Measurements from ENCODE around the gene ZRANB1. TPM values are rescaled to one million over a fixed set of nuclear protein-coding genes. Genes with fewer than 3 reads are reported as not detected.

Gene ZRANB1
- total and polyA plus RNA-seq, 8 donors, result 7.0 to 63.7 (median 10.9) TPM

GRCh38 chr10:125003901-125004467, 62.1 kb downstream of the ZRANB1 start:
- Histone ChIP-seq H3K9me3 (no peaks in the 10 kb centered on the region), H3K4me3 (no peak overlapping the region), H3K36me3 (peaks cover 29 to 73% (median 68%) of the 10 kb centered on the region in 4 donors), H3K27me3 (no peaks in the 10 kb centered on the region), H3K27ac (peak overlapping the region in 1 of 5 donors; percentile 25), H3K4me1 (peaks cover 44 to 97% (median 76%) of the 10 kb centered on the region in 4 donors)
- DNase-seq, result peak in 1 of 2 donors; percentile 25
- intact Hi-C loops (cut with DNase I; ENCODE audit: low total_unique reads), result no loop called here
- 86 to 96% (median 91%) methylated on average over 7 to 14 of the region's 14 CpGs for WGBS, 5 donors
- no peak for TF ChIP-seq POLR2AphosphoS5 (IDR thresholded peaks at IDR 0.05)
- no peak for TF ChIP-seq EP300 (IDR thresholded peaks at IDR 0.05)
- TF ChIP-seq CTCF (IDR thresholded peaks at IDR 0.05), result no peak
- TF ChIP-seq POLR2A (IDR thresholded peaks at IDR 0.05), result no peak

- DNase-seq, result peak in 1 of 2 donors; percentile 17
- Histone ChIP-seq H3K27ac (no peak overlapping the region), H3K27me3 (no peaks in the 10 kb centered on the region), H3K9me3 (no peaks in the 10 kb centered on the region), H3K4me3 (no peak overlapping the region), H3K36me3 (peaks cover 23 to 65% (median 60%) of the 10 kb centered on the region in 4 donors), H3K4me1 (peaks cover 47 to 97% (median 76%) of the 10 kb centered on the region in 4 donors)
- 84 to 88% (median 86%) methylated on average over 14 to 19 of the region's 19 CpGs for whole genome bisulfite sequencing, 5 donors
- intact Hi-C loops (cut with DNase I; ENCODE audit: low total_unique reads), result no loop called here
- TF ChIP-seq CTCF (IDR thresholded peaks at IDR 0.05), result no peak
- TF ChIP-seq POLR2A (IDR thresholded peaks at IDR 0.05), result no peak
- no peak for TF ChIP-seq POLR2AphosphoS5 (IDR thresholded peaks at IDR 0.05)
- no peak for TF ChIP-seq EP300 (IDR thresholded peaks at IDR 0.05)
These were observed 62.8 kb downstream of the ZRANB1 start for GRCh38 chr10:125004571-125005311.

- Histone ChIP-seq H3K4me1 (peaks cover 40 to 97% (median 71%) of the 10 kb centered on the region in 4 donors), H3K4me3 (no peak overlapping the region), H3K36me3 (peaks cover 15 to 57% (median 52%) of the 10 kb centered on the region in 4 donors), H3K27me3 (no peaks in the 10 kb centered on the region), H3K27ac (no peak overlapping the region), H3K9me3 (no peaks in the 10 kb centered on the region)
- DNase-seq, result peak in 1 of 2 donors; percentile 23
- WGBS, 5 donors, result 90 to 94% (median 92%) methylated on average over 30 to 36 of the region's 36 CpGs
- intact Hi-C loops (cut with DNase I; ENCODE audit: low total_unique reads), result no loop called here
- TF ChIP-seq POLR2A (IDR thresholded peaks at IDR 0.05) (no peak), EP300 (IDR thresholded peaks at IDR 0.05) (no peak), CTCF (IDR thresholded peaks at IDR 0.05) (no peak), POLR2AphosphoS5 (IDR thresholded peaks at IDR 0.05) (no peak)
These were observed 63.6 kb downstream of the ZRANB1 start for GRCh38 chr10:125005312-125006187.

- Histone ChIP-seq H3K36me3 (peaks cover 13 to 50% (median 46%) of the 10 kb centered on the region in 4 donors), H3K9me3 (no peaks in the 10 kb centered on the region), H3K27ac (peak overlapping the region in 1 of 5 donors; percentile 87), H3K4me3 (no peak overlapping the region), H3K4me1 (peaks cover 34 to 97% (median 66%) of the 10 kb centered on the region in 4 donors), H3K27me3 (no peaks in the 10 kb centered on the region)
- DNase-seq, result no peak
- no peak for TF ChIP-seq EP300 (IDR thresholded peaks at IDR 0.05)
- TF ChIP-seq POLR2A (IDR thresholded peaks at IDR 0.05), result no peak
- no peak for TF ChIP-seq CTCF (IDR thresholded peaks at IDR 0.05)
- 82 to 92% (median 88%) methylated on average over 9 of the region's 9 CpGs for whole genome bisulfite sequencing, 5 donors
- intact Hi-C loops (cut with DNase I; ENCODE audit: low total_unique reads), result no loop called here
These were observed 64.3 kb downstream of the ZRANB1 start for GRCh38 chr10:125006188-125006680.
